ENCODE measurements around the gene FLNB. TPM values are rescaled to one million over a fixed set of nuclear protein-coding genes. Genes with fewer than 3 reads are reported as not detected.

The FLNB gene
- total RNA-seq, 1 donor from 2014 or later, result 72.9 TPM

- DNase-seq (ENCODE audit: extremely low spot score, unreplicated experiment), result no peak
- TF ChIP-seq, protein P1, sequence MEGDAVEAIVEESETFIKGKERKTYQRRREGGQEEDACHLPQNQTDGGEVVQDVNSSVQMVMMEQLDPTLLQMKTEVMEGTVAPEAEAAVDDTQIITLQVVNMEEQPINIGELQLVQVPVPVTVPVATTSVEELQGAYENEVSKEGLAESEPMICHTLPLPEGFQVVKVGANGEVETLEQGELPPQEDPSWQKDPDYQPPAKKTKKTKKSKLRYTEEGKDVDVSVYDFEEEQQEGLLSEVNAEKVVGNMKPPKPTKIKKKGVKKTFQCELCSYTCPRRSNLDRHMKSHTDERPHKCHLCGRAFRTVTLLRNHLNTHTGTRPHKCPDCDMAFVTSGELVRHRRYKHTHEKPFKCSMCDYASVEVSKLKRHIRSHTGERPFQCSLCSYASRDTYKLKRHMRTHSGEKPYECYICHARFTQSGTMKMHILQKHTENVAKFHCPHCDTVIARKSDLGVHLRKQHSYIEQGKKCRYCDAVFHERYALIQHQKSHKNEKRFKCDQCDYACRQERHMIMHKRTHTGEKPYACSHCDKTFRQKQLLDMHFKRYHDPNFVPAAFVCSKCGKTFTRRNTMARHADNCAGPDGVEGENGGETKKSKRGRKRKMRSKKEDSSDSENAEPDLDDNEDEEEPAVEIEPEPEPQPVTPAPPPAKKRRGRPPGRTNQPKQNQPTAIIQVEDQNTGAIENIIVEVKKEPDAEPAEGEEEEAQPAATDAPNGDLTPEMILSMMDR (IDR thresholded peaks at IDR 0.05), result no peak
- H3K9me3 Mint-ChIP-seq (ENCODE audit: unreplicated experiment), result no peaks in the 10 kb centered on the region
- H3K4me1 Mint-ChIP-seq (ENCODE audit: unreplicated experiment), result peaks cover 7% of the 10 kb centered on the region
- H3K4me3 Mint-ChIP-seq (ENCODE audit: unreplicated experiment), result no peak overlapping the region
- peaks cover 41% of the 10 kb centered on the region for H3K36me3 Mint-ChIP-seq (ENCODE audit: unreplicated experiment)
- no peak overlapping the region for H3K27ac Mint-ChIP-seq (ENCODE audit: unreplicated experiment)
- no peaks in the 10 kb centered on the region for H3K27me3 Mint-ChIP-seq (ENCODE audit: unreplicated experiment)
These were observed 144.2 kb downstream of the FLNB start for GRCh38 chr3:58152225-58153015.

- Mint-ChIP-seq H3K36me3 (ENCODE audit: unreplicated experiment) (peaks cover 40% of the 10 kb centered on the region), H3K27me3 (ENCODE audit: unreplicated experiment) (no peaks in the 10 kb centered on the region), H3K9me3 (ENCODE audit: unreplicated experiment) (no peaks in the 10 kb centered on the region), H3K4me1 (ENCODE audit: unreplicated experiment) (peaks cover 10% of the 10 kb centered on the region), H3K4me3 (ENCODE audit: unreplicated experiment) (no peak overlapping the region), H3K27ac (ENCODE audit: unreplicated experiment) (no peak overlapping the region)
- TF ChIP-seq, protein P1 (IDR thresholded peaks at IDR 0.05), result no peak
- DNase-seq (ENCODE audit: extremely low spot score, unreplicated experiment), result no peak
These were observed 145.1 kb downstream of the FLNB start for GRCh38 chr3:58153371-58153770.

- no peak overlapping the region for H3K27ac Mint-ChIP-seq (ENCODE audit: unreplicated experiment)
- H3K4me1 Mint-ChIP-seq (ENCODE audit: unreplicated experiment), result peaks cover 17% of the 10 kb centered on the region
- peaks cover 29% of the 10 kb centered on the region for H3K36me3 Mint-ChIP-seq (ENCODE audit: unreplicated experiment)
- no peak overlapping the region for H3K4me3 Mint-ChIP-seq (ENCODE audit: unreplicated experiment)
- DNase-seq (ENCODE audit: extremely low spot score, unreplicated experiment), result no peak
- H3K9me3 Mint-ChIP-seq (ENCODE audit: unreplicated experiment), result no peaks in the 10 kb centered on the region
- TF ChIP-seq, protein P1 (IDR thresholded peaks at IDR 0.05), result no peak
- no peaks in the 10 kb centered on the region for H3K27me3 Mint-ChIP-seq (ENCODE audit: unreplicated experiment)
These were observed 146.6 kb downstream of the FLNB start for GRCh38 chr3:58154626-58155449.

DNA sequence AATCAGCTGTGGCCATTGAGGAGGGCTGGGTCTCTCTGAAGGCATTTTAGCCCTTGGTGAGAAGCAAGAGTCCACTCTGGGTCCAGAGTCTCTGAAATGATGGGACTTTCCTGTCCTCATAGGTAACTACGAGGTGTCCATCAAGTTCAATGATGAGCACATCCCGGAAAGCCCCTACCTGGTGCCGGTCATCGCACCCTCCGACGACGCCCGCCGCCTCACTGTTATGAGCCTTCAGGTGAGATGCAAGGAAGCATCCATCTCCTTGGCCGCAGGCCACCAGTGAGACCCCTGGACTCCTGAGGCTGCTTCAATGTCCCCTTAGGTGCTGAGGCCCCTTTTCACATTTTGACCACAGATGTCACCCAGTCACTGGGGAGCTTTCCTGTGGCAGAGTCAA lies 147.6 kb downstream of the FLNB start:
- H3K9me3 Mint-ChIP-seq (ENCODE audit: unreplicated experiment), result no peaks in the 10 kb centered on the region
- TF ChIP-seq, protein P1 (IDR thresholded peaks at IDR 0.05), result no peak
- DNase-seq (ENCODE audit: extremely low spot score, unreplicated experiment), result no peak
- peaks cover 21% of the 10 kb centered on the region for H3K4me1 Mint-ChIP-seq (ENCODE audit: unreplicated experiment)
- no peak overlapping the region for H3K4me3 Mint-ChIP-seq (ENCODE audit: unreplicated experiment)
- peaks cover 35% of the 10 kb centered on the region for H3K36me3 Mint-ChIP-seq (ENCODE audit: unreplicated experiment)
- H3K27ac Mint-ChIP-seq (ENCODE audit: unreplicated experiment), result no peak overlapping the region
- H3K27me3 Mint-ChIP-seq (ENCODE audit: unreplicated experiment), result no peaks in the 10 kb centered on the region

- no peak for DNase-seq (ENCODE audit: extremely low spot score, unreplicated experiment)
These were observed 149.5 kb downstream of the FLNB start for GRCh38 chr3:58157700-58158099.

More at GRCh38 chr3:58157700-58158099, 149.5 kb downstream of the FLNB start:
- Mint-ChIP-seq H3K4me1 (ENCODE audit: unreplicated experiment) (peaks cover 32% of the 10 kb centered on the region), H3K9me3 (ENCODE audit: unreplicated experiment) (no peaks in the 10 kb centered on the region), H3K36me3 (ENCODE audit: unreplicated experiment) (peaks cover 46% of the 10 kb centered on the region), H3K27me3 (ENCODE audit: unreplicated experiment) (no peaks in the 10 kb centered on the region), H3K4me3 (ENCODE audit: unreplicated experiment) (no peak overlapping the region), H3K27ac (ENCODE audit: unreplicated experiment) (no peak overlapping the region)
- TF ChIP-seq, protein P1 (IDR thresholded peaks at IDR 0.05), result no peak
